Measurements from ENCODE around the gene MYO1D.

Gene MYO1D

GRCh38 chr17:32568705-32569104 lies 308.2 kb downstream of the MYO1D start:
- no peak overlapping the region for H3K4me3 ChIP-seq
- H3K27ac ChIP-seq = peak overlapping the region in 11 of 21 experiments; percentile 31 to 69 (median 58)

GRCh38 chr17:32567511-32567910 lies 309.4 kb downstream of the MYO1D start:
- Histone ChIP-seq H3K27ac (peak overlapping the region in 4 of 21 experiments; percentile 20 to 68 (median 42)), H3K4me3 (no peak overlapping the region)

- Histone ChIP-seq H3K4me3 (no peak overlapping the region), H3K27ac (peak overlapping the region in 4 of 21 experiments; percentile 18 to 68 (median 42))
Measured at GRCh38 chr17:32567086-32567485, 309.8 kb downstream of the MYO1D start.

GRCh38 chr17:32566303-32566702 lies 310.6 kb downstream of the MYO1D start:
- Histone ChIP-seq H3K4me3 (no peak overlapping the region), H3K27ac (peak overlapping the region in 2 of 21 experiments; percentile 16 to 18)

GRCh38 chr17:32565401-32565800 lies 311.5 kb downstream of the MYO1D start:
- Histone ChIP-seq H3K27ac (no peak overlapping the region), H3K4me3 (no peak overlapping the region)

- H3K4me3 ChIP-seq = no peak overlapping the region
Measured at GRCh38 chr17:32564325-32564724, 312.6 kb downstream of the MYO1D start.

GRCh38 chr17:32563583-32563982 lies 313.3 kb downstream of the MYO1D start:
- no peak overlapping the region for H3K4me3 ChIP-seq
- H3K27ac ChIP-seq = no peak overlapping the region

More at GRCh38 chr17:32564325-32564724, 312.6 kb downstream of the MYO1D start:
- no peak overlapping the region for H3K27ac ChIP-seq

GRCh38 chr17:32558997-32559650 lies 317.8 kb downstream of the MYO1D start:
- Histone ChIP-seq H3K4me3 (no peak overlapping the region), H3K27ac (peak overlapping the region in 2 of 21 experiments; percentile 3 to 8)

GRCh38 chr17:32558326-32558955 lies 318.5 kb downstream of the MYO1D start:
- H3K27ac ChIP-seq = peak overlapping the region in 2 of 21 experiments; percentile 3 to 8

GRCh38 chr17:32555611-32556310 lies 321.2 kb downstream of the MYO1D start:
- Histone ChIP-seq H3K4me3 (no peak overlapping the region), H3K27ac (no peak overlapping the region)

More at GRCh38 chr17:32558326-32558955, 318.5 kb downstream of the MYO1D start:
- no peak overlapping the region for H3K4me3 ChIP-seq

- no peak overlapping the region for H3K4me3 ChIP-seq
- peak overlapping the region in 9 of 21 experiments; percentile 16 to 81 (median 42) for H3K27ac ChIP-seq
Measured at GRCh38 chr17:32553168-32553567, 323.8 kb downstream of the MYO1D start.

GRCh38 chr17:32552280-32552679 lies 324.6 kb downstream of the MYO1D start:
- no peak overlapping the region for H3K4me3 ChIP-seq
- peak overlapping the region in 7 of 21 experiments; percentile 60 to 81 (median 70) for H3K27ac ChIP-seq

GRCh38 chr17:32551186-32551955 lies 325.6 kb downstream of the MYO1D start:
- peak overlapping the region in 15 of 21 experiments; percentile 10 to 81 (median 63) for H3K27ac ChIP-seq

GRCh38 chr17:32549559-32549958 lies 327.4 kb downstream of the MYO1D start:
- peak overlapping the region in 1 of 21 experiments; percentile 81 for H3K27ac ChIP-seq
- no peak overlapping the region for H3K4me3 ChIP-seq

More at GRCh38 chr17:32551186-32551955, 325.6 kb downstream of the MYO1D start:
- no peak overlapping the region for H3K4me3 ChIP-seq

- Histone ChIP-seq H3K27ac (no peak overlapping the region), H3K4me3 (no peak overlapping the region)
Measured at GRCh38 chr17:32546031-32546444, 330.9 kb downstream of the MYO1D start.

GRCh38 chr17:32542186-32542585 lies 334.7 kb downstream of the MYO1D start:
- Histone ChIP-seq H3K27ac (no peak overlapping the region), H3K4me3 (no peak overlapping the region)

GRCh38 chr17:32541640-32542039 lies 335.3 kb downstream of the MYO1D start:
- Histone ChIP-seq H3K27ac (no peak overlapping the region), H3K4me3 (no peak overlapping the region)

- Histone ChIP-seq H3K4me3 (no peak overlapping the region), H3K27ac (no peak overlapping the region)
Measured at GRCh38 chr17:32536736-32537643, 339.9 kb downstream of the MYO1D start.

GRCh38 chr17:32533296-32533695 lies 343.6 kb downstream of the MYO1D start:
- H3K27ac ChIP-seq = no peak overlapping the region
- no peak overlapping the region for H3K4me3 ChIP-seq
